ENCODE data around the gene VPS13C.

The VPS13C gene

GRCh38 chr15:61917457-61917856 is 142.8 kb downstream of the VPS13C start:
- no peak overlapping the region for H3K14ac ChIP-seq (ENCODE audit: low read length)
- H2BK5ac ChIP-seq (ENCODE audit: low read length) = no peak overlapping the region
- H3K4me3 ChIP-seq (ENCODE audit: low read length in 2 of 2) = no peak overlapping the region
- H2BK12ac ChIP-seq (ENCODE audit: low read length) = no peak overlapping the region
- no peak overlapping the region for H3K4ac ChIP-seq (ENCODE audit: low read length)
- no peaks in the 10 kb centered on the region for H3K4me1 ChIP-seq (ENCODE audit: control insufficient read depth in 2 of 2, insufficient read depth in 1 of 2, low read depth in 1 of 2, low read length in 2 of 2)
- H3K79me1 ChIP-seq (ENCODE audit: low read depth, low read length) = no peaks in the 10 kb centered on the region
- H3K9ac ChIP-seq (ENCODE audit: low read depth, low read length, poor library complexity) = no peak overlapping the region
- H3K36me3 ChIP-seq (replicated peaks in 1 of 2; ENCODE audit: control insufficient read depth in 2 of 2, insufficient read depth in 2 of 2, low read length in 2 of 2) = peaks cover 0 to 85% of the 10 kb centered on the region in 2 donors
- H3K27me3 ChIP-seq (ENCODE audit: control insufficient read depth in 3 of 3, insufficient read depth in 3 of 3, low read depth in 1 of 3, low read length in 3 of 3) = no peaks in the 10 kb centered on the region
- no peaks in the 10 kb centered on the region for H3K9me3 ChIP-seq (replicated peaks in 1 of 2; ENCODE audit: control insufficient read depth in 2 of 2, insufficient read depth in 1 of 2, low read depth in 1 of 2, low read length in 2 of 2)
- no peak overlapping the region for H3K18ac ChIP-seq (ENCODE audit: low read length)
- H2AFZ ChIP-seq (ENCODE audit: low read length) = no peak overlapping the region
- DNase-seq (ENCODE audit: low spot score) = no peak
- H4K91ac ChIP-seq (ENCODE audit: low read depth, low read length, poor library complexity) = no peak overlapping the region
- H2AK5ac ChIP-seq (ENCODE audit: low read depth, low read length) = no peak overlapping the region
- H3K4me2 ChIP-seq (ENCODE audit: insufficient read depth, low read length, poor library complexity, severe bottlenecking) = no peak overlapping the region
- H4K8ac ChIP-seq (ENCODE audit: low read depth, low read length) = no peak overlapping the region
- WGBS, 2 donors (ENCODE audit: extremely low coverage in 2 of 2, insufficient read length in 2 of 2, insufficient replicate concordance in 1 of 2) = no CpG with 5 or more reads among the region's 1 CpG
- no peak overlapping the region for H3K27ac ChIP-seq (replicated peaks; ENCODE audit: low read length)
- no peak overlapping the region for H2BK120ac ChIP-seq (ENCODE audit: low read depth, low read length)
- H2BK15ac ChIP-seq (ENCODE audit: low read length) = no peak overlapping the region
- no peak overlapping the region for H3K23ac ChIP-seq (ENCODE audit: low read depth, low read length, poor library complexity)

GRCh38 chr15:61916104-61916503 is 144.1 kb downstream of the VPS13C start:
- Histone ChIP-seq H3K36me3 (replicated peaks in 1 of 2; ENCODE audit: control insufficient read depth in 2 of 2, insufficient read depth in 2 of 2, low read length in 2 of 2) (peaks cover 0 to 79% of the 10 kb centered on the region in 2 donors), H3K79me1 (ENCODE audit: low read depth, low read length) (no peaks in the 10 kb centered on the region), H3K23ac (ENCODE audit: low read depth, low read length, poor library complexity) (no peak overlapping the region), H3K14ac (ENCODE audit: low read length) (no peak overlapping the region), H2BK5ac (ENCODE audit: low read length) (no peak overlapping the region), H3K27me3 (ENCODE audit: control insufficient read depth in 3 of 3, insufficient read depth in 3 of 3, low read depth in 1 of 3, low read length in 3 of 3) (no peaks in the 10 kb centered on the region), H2AK5ac (ENCODE audit: low read depth, low read length) (no peak overlapping the region), H3K4me2 (ENCODE audit: insufficient read depth, low read length, poor library complexity, severe bottlenecking) (no peak overlapping the region), H4K8ac (ENCODE audit: low read depth, low read length) (no peak overlapping the region), H2BK12ac (ENCODE audit: low read length) (no peak overlapping the region), H3K27ac (replicated peaks; ENCODE audit: low read length) (no peak overlapping the region), H2AFZ (ENCODE audit: low read length) (no peak overlapping the region), H3K18ac (ENCODE audit: low read length) (no peak overlapping the region), H4K91ac (ENCODE audit: low read depth, low read length, poor library complexity) (no peak overlapping the region), H3K4me1 (ENCODE audit: control insufficient read depth in 2 of 2, insufficient read depth in 1 of 2, low read depth in 1 of 2, low read length in 2 of 2) (no peaks in the 10 kb centered on the region), H3K9me3 (replicated peaks in 1 of 2; ENCODE audit: control insufficient read depth in 2 of 2, insufficient read depth in 1 of 2, low read depth in 1 of 2, low read length in 2 of 2) (no peaks in the 10 kb centered on the region), H2BK15ac (ENCODE audit: low read length) (no peak overlapping the region), H2BK120ac (ENCODE audit: low read depth, low read length) (no peak overlapping the region), H3K9ac (ENCODE audit: low read depth, low read length, poor library complexity) (no peak overlapping the region), H3K4ac (ENCODE audit: low read length) (no peak overlapping the region), H3K4me3 (ENCODE audit: low read length in 2 of 2) (no peak overlapping the region)
- no peak for DNase-seq (ENCODE audit: low spot score)
- WGBS, 2 donors (ENCODE audit: extremely low coverage in 2 of 2, insufficient read length in 2 of 2, insufficient replicate concordance in 1 of 2) = no CpG with 5 or more reads among the region's 2 CpGs

DNA sequence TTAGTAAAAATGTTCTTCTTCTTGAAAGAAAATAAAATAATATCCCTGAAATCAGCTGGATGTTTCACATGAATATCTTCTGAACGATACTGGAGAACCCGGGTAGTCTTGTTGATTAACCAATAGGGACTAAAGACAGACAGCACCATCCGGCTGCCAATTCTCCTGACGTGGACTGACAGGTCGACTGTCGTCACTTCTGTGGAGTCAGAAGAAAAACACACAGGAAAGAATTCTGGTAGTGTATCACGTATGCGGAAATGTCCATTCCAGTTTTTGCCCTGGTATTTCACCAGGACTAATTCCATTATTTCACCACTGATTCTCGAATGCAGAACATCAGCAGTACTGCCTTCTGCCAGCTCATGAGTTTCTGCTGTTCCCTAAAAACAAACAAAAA is 144.6 kb downstream of the VPS13C start:
- WGBS, 2 donors (ENCODE audit: extremely low coverage in 2 of 2, insufficient read length in 2 of 2, insufficient replicate concordance in 1 of 2) = no CpG with 5 or more reads among the region's 9 CpGs
- Histone ChIP-seq H2AFZ (ENCODE audit: low read length) (no peak overlapping the region), H3K4me1 (ENCODE audit: control insufficient read depth in 2 of 2, insufficient read depth in 1 of 2, low read depth in 1 of 2, low read length in 2 of 2) (no peaks in the 10 kb centered on the region), H3K4me2 (ENCODE audit: insufficient read depth, low read length, poor library complexity, severe bottlenecking) (no peak overlapping the region), H3K23ac (ENCODE audit: low read depth, low read length, poor library complexity) (no peak overlapping the region), H4K91ac (ENCODE audit: low read depth, low read length, poor library complexity) (no peak overlapping the region), H2BK5ac (ENCODE audit: low read length) (no peak overlapping the region), H4K8ac (ENCODE audit: low read depth, low read length) (no peak overlapping the region), H2BK12ac (ENCODE audit: low read length) (no peak overlapping the region), H2BK15ac (ENCODE audit: low read length) (no peak overlapping the region), H3K4me3 (ENCODE audit: low read length in 2 of 2) (no peak overlapping the region), H2BK120ac (ENCODE audit: low read depth, low read length) (no peak overlapping the region), H3K79me1 (ENCODE audit: low read depth, low read length) (no peaks in the 10 kb centered on the region), H3K36me3 (replicated peaks in 1 of 2; ENCODE audit: control insufficient read depth in 2 of 2, insufficient read depth in 2 of 2, low read length in 2 of 2) (peaks cover 0 to 78% of the 10 kb centered on the region in 2 donors), H3K9ac (ENCODE audit: low read depth, low read length, poor library complexity) (no peak overlapping the region), H3K14ac (ENCODE audit: low read length) (no peak overlapping the region), H2AK5ac (ENCODE audit: low read depth, low read length) (no peak overlapping the region), H3K27ac (replicated peaks; ENCODE audit: low read length) (no peak overlapping the region), H3K18ac (ENCODE audit: low read length) (no peak overlapping the region), H3K27me3 (ENCODE audit: control insufficient read depth in 3 of 3, insufficient read depth in 3 of 3, low read depth in 1 of 3, low read length in 3 of 3) (no peaks in the 10 kb centered on the region), H3K4ac (ENCODE audit: low read length) (no peak overlapping the region), H3K9me3 (replicated peaks in 1 of 2; ENCODE audit: control insufficient read depth in 2 of 2, insufficient read depth in 1 of 2, low read depth in 1 of 2, low read length in 2 of 2) (no peaks in the 10 kb centered on the region)
- DNase-seq (ENCODE audit: low spot score) = no peak

DNA sequence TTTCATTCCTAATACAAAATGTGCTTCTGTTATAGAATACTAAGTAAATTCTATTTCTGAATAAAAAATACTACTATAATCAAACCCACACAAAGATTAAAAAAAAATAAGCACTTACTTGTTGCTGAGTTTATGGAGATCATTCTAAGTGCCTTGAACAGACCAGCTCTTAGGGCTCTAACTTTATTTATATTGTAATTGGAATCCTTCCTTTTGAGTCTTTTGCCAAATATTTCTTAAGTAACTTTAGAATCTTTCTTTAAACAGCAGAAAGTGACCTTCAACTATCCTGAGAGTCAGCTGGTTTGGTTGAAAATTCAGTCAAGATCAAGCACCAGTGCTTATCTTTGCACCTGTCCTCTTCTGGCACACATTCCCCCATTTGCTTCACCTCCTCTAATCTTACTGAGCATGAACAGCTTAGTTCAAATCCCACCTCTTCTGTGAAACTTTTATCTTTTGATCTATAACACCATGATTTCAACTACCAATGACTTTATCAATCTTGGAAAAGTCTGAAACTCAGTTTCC is 149.3 kb downstream of the VPS13C start:
- no peak overlapping the region for H3K4me2 ChIP-seq (ENCODE audit: insufficient read depth, low read length, poor library complexity, severe bottlenecking)
- H2BK15ac ChIP-seq (ENCODE audit: low read length) = no peak overlapping the region
- H3K9me3 ChIP-seq (replicated peaks in 1 of 2; ENCODE audit: control insufficient read depth in 2 of 2, insufficient read depth in 1 of 2, low read depth in 1 of 2, low read length in 2 of 2) = no peaks in the 10 kb centered on the region
- H3K4me3 ChIP-seq (ENCODE audit: low read length in 2 of 2) = no peak overlapping the region
- no peak overlapping the region for H4K8ac ChIP-seq (ENCODE audit: low read depth, low read length)
- H3K18ac ChIP-seq (ENCODE audit: low read length) = no peak overlapping the region
- no peak overlapping the region for H3K9ac ChIP-seq (ENCODE audit: low read depth, low read length, poor library complexity)
- H2BK120ac ChIP-seq (ENCODE audit: low read depth, low read length) = no peak overlapping the region
- H3K4ac ChIP-seq (ENCODE audit: low read length) = no peak overlapping the region
- no peaks in the 10 kb centered on the region for H3K79me1 ChIP-seq (ENCODE audit: low read depth, low read length)
- no peak overlapping the region for H3K14ac ChIP-seq (ENCODE audit: low read length)
- H3K27ac ChIP-seq (replicated peaks; ENCODE audit: low read length) = no peak overlapping the region
- no peak overlapping the region for H2AFZ ChIP-seq (ENCODE audit: low read length)
- no peak overlapping the region for H2BK12ac ChIP-seq (ENCODE audit: low read length)
- H2AK5ac ChIP-seq (ENCODE audit: low read depth, low read length) = no peak overlapping the region
- H3K27me3 ChIP-seq (ENCODE audit: control insufficient read depth in 3 of 3, insufficient read depth in 3 of 3, low read depth in 1 of 3, low read length in 3 of 3) = no peaks in the 10 kb centered on the region
- H3K4me1 ChIP-seq (ENCODE audit: control insufficient read depth in 2 of 2, insufficient read depth in 1 of 2, low read depth in 1 of 2, low read length in 2 of 2) = no peaks in the 10 kb centered on the region
- no peak overlapping the region for H3K23ac ChIP-seq (ENCODE audit: low read depth, low read length, poor library complexity)
- peaks cover 3 to 75% of the 10 kb centered on the region in 2 donors for H3K36me3 ChIP-seq (replicated peaks in 1 of 2; ENCODE audit: control insufficient read depth in 2 of 2, insufficient read depth in 2 of 2, low read length in 2 of 2)
- H4K91ac ChIP-seq (ENCODE audit: low read depth, low read length, poor library complexity) = no peak overlapping the region
- H2BK5ac ChIP-seq (ENCODE audit: low read length) = no peak overlapping the region
- no peak for DNase-seq (ENCODE audit: low spot score)
